Measurements from ENCODE around the gene ATP5ME.
"Not testable (repeated sequence)": the region's sequence is repeated elsewhere in the genome, so short reads cannot be mapped to it uniquely, and the experiment has no call there.

Gene ATP5ME, protein sequence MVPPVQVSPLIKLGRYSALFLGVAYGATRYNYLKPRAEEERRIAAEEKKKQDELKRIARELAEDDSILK

DNA sequence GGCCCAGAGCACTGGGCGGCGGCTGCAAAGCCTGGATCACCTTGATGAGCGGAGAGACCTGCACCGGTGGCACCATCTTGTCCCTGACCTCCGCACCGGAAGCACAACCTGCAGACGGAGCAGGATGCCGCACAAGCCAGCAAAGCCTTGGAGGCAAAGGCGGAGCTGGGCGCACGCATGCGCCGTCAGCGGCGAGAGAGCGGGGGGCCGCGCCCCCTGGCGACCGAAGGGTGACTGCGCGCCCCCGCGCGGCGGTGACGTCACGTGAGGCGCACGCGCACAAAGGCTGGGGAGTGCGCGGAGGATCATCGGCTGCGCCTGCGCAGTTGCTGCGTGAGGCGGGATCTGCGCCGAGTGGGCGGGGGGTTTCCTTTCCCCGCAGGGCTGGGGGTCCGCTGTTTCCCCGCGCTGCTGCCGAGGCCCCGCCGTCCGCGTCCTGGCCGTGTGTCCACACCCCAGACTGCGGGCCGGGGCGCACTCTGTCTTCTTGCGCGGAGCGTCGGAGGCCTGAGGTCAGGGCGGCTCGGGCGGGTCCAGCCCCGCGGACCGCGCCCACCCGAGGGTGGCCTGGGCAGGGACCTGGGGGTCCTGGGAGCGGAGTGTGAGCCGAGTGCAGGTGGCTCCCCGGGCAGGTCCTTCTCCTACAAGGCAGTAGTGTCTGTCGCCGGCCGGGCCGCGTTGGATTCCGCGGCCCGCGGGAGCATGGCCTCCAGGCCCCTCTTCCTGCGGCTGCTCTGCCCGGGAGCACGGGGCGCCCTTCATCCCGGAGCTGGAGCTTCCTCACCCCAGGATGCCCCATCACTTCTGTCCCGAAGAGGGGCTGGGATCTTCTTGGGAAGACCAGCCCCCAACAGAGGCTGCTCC, at the start of gene ATP5ME, which contains the start of gene MYL5:
Gene ATP5ME, minus strand, starts transcription at position 105 of the 864 bp plus-strand sequence. Its CDS starts 29 bp downstream, at position 76.
Gene MYL5, plus strand, starts transcription at position 371 of the 864 bp plus-strand sequence. CDS start 3,485 bp downstream, outside the sequence.
- peak; percentile 96 for DNase-seq (ENCODE audit: low spot score)

DNA sequence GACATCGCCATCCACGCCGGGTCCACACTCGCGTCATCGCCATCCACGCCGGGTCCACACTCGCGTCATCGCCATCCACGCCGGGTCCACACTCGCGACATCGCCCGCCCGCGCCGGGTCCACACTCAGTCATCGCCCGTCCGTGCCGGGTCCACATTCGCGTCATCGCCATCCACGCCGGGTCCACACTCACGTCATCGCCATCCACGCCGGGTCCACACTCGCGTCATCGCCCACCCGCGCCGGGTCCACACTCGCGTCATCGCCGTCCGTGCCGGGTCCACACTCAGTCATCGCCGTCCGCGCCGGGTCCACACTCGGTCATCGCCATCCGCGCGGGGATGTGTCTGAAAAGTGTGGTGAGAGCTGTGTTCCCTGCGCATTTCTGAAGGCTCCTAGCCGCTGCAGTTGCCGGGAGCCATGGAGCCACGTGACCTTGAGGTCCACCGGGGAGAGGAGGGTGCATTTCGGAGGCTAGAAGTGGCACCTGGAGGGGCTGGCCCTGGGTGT, 48.8 kb upstream of the ATP5ME start:
- no peak for DNase-seq (ENCODE audit: low spot score)

DNA sequence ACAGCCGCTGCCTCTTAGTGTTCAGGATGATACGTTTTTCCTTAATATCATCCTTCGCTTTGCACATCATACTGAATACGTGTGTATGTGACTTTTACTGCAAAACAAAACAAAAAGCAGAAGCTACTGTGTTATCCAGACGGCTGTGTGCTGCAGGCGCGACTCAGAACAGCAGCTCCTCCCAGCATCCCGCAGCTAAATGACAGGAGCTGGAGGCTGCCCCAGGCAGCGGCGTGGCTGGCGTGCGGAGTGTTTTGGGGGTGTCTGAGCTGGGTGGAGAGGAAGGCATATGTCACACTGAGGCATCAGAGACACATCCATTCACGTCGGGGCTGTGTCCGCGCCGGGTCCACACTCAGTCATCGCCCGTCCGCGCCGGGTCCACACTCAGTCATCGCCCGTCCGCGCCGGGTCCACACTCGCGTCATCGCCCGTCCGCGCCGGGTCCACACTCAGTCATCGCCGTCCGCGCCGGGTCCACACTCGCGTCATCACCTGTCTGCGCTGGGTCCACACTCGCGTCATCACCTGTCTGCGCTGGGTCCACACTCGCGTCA, 48.2 kb upstream of the ATP5ME start:
- no peak for DNase-seq (ENCODE audit: low spot score)

DNA sequence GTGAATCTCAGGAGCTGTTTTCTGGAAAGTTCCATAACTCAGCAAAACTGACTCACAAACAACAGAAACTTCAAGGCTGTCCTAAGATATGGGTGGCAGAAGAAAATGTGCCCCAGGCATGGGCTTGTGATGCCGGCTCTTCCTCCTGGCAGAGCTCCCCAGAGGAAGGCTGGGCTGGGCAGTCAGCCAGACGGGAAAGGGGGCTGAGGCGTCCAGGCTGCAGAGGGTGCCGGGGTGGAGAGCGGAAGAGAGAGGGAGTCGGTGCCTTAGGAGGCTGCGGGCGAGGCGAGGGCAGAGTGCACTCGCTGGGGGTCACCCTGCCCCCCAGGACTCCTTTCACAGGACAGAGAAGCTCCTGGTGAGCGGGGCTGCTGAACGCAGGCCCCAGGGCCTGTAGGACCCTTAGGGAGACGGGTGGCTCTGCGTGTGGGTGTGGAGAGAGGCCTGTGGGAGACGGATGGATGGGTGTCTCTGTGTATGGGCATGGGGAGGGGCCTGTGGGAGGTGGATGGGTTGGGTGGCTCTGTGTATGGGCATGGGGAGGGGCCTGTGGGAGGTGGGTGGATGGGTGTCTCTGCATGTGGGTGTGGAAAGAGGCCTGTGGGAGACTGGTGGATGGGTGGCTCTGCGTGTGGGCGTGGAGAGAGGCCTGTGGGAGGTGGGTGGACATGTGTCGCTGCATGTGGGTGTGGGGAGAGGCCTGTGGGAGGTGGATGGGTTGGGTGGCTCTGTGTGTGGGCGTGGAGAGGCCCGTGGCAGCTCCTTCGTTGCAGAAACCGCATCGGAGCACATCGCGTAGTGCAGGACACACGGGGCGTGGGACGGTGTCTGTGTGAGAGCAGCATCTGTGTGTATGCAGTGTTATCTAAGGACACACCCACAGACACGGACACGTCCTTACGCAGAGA, 47.4 kb upstream of the ATP5ME start:
- peak; percentile 33 for DNase-seq (ENCODE audit: low spot score)

DNA sequence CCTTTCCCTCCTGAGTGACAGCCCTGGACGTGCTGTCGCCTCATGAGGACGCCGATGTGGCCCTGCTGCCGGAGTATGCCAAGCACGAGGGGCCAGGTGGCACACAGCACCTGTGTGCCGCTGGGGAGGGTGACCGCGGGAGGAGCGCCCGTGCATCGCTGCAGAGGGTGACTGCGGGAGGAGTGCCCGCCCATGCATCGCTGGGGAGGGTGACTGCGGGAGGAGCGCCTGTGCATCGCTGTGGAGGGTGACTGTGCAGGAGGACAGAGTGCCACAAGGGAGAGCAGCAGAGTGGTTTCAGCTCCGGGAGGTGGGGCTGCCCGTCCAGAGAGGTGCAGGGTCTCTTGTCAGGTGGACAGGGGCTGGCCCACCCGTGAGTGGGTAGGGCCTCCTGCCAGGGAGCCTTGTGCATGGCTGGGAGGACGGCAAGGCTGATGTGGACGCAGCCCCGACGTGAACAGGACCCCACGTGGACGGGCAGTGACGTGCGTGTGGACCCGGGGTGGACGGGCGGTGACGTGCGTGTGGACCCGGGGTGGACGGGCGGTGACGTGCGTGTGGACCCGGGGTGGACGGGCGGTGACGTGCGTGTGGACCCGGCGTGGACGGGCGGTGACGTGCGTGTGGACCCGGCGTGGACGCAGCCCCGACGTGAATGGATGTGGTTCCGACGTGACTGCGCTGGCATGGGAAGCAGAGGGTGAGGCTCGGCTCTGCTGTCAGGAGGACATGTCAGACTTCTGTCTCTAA, 46.2 kb upstream of the ATP5ME start:
- no peak for DNase-seq (ENCODE audit: low spot score)

DNA sequence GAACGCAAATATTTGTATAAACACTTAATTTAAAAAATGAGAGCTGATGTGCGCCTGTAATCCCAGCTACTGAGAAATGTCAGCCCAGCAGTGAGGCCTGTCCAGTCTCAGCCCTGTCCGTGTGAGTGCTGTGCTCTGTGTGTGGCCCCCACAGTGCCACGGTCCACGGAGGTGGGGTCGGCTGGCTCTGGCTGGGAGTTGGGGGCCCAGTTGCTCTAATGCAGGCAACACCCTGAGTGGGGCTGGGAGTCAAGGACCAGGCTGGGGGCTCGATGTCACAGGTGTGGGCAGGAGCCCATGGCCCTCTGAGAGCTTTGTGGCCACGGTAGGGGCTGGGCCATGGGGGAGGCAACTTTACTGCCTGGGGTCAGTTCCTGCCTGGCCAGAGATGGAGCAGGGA, 44.4 kb upstream of the ATP5ME start:
- no peak for DNase-seq (ENCODE audit: low spot score)

DNA sequence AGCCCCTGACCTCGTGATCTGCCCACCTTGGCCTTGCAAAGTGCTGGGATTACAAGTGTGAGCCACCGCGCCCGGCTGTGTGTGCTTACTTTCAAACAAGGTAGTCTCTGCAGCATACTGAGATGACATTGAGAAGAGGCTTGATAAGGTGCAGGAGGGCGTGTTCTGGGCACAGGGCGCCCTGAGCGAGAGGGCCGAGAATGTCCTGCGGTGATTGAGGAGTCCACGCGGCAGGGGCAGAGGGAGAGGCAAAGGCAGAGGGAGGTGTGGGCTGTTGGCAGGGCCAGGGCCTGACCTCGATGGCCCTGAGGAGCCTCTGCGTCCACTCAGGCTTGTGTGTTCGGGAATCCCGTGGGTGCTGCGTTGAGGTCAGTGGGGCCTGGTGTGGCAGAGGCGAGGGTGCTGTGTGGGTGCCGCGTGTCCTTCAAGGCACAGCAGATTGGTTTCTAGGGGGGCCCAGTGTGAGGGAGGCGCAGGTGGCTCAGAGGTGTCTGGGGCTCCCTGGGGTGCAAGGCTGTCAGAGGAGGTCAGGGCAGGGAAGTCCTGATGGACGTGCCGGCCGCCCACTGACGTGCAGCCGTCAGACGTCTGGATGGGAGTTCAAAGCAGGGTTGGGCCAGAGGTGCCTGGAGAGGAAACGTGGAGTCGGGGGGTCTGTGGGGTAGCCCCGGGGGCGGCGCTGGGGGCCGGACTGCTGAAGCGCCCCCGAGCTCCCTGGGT, 43.7 kb upstream of the ATP5ME start:
- DNase-seq (ENCODE audit: low spot score) = no peak

DNA sequence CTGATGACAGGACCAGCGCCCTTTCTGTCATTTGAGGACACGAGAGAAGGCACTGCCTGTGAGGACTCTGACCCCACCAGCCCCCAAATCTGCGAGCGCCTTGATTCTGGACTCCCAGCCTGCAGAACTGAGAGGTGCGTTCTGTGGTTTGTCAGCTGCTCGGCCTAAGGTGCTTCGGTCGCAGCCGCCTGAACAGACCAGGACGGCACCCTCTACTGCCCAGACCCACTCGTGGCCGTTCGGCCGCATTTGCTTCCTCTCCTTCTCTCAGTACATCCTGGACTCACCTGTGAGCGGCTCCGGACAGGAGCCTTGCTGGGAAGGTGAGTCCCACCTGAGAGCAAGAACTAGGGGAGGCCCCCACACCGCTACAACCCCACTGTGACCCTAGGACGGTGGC, 40.0 kb upstream of the ATP5ME start:
- no peak for DNase-seq (ENCODE audit: low spot score)

DNA sequence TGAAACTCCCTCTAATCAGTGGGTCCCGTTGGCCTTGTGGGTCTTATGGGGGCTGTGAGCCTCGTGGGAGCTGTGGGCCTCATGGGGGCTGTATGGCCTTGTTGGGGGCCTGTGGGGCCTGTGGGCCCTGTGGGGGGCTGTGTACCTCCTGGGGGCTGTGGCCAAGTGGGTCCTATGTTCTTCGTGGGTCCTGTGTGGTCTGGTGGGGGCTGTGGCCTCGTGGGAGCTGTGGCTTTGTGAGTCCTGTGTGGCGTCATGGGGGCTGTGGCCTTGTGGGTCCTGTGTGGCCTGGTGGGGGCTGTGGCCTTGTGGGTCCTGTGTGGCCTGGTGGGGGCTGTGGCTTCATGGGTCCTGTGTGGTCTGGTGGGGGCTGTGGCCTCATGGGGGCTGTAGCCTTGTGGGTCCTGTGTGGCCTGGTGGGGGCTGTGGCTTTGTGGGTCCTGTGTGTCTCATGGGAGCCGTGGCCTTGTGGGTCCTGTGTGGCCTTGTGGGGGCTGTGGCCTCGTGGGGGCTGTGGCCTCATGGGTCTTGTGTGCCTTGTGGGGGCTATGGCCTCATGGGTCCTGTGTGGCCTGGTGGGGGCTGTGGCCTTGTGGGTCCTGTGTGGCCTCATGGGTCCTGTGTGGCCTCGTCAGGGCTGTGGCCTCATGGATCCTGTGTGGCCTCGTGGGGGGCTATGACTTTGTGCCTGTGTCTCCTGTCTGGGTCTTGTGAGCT, 39.0 kb upstream of the ATP5ME start:
- no peak for DNase-seq (ENCODE audit: low spot score)

DNA sequence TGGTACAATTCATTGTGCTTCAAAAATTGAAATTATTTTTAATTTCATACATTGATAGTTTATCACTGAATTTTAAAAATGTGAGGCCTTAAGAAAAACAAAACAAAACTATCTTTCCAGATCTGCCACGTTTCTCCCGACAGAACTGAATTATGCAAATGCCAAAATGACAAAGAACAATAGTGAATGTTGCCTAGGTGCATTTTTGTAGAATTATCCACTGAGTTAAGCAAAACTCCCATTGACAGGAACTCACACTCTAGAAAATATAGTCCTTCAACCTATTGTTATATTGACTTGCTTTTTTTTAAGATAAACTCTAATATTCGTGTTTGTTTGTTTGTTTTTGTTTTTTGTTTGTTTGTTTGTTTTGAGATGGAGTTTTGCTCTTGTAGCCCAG, 38.0 kb upstream of the ATP5ME start:
- DNase-seq (ENCODE audit: low spot score) = no peak

DNA sequence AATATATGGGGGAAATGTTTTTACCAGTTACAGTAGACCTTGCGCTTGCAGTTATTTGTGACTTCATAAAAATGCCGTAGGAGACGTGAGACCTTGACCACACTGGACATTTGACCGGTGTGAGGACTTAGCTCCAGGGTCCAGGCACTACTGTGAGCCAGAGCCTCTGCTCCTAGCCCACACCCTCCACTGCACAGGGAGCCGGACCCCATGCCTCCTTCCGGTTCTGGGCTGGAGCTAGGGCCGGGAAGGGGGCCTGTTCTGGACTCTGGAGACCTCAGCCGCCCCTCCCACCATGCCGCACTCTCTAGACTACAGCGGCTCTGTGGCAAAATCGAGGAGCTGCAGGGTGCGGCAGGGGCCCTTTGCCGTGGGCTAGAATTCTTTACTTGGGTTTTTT, 36.8 kb upstream of the ATP5ME start:
- no peak for DNase-seq (ENCODE audit: low spot score)

DNA sequence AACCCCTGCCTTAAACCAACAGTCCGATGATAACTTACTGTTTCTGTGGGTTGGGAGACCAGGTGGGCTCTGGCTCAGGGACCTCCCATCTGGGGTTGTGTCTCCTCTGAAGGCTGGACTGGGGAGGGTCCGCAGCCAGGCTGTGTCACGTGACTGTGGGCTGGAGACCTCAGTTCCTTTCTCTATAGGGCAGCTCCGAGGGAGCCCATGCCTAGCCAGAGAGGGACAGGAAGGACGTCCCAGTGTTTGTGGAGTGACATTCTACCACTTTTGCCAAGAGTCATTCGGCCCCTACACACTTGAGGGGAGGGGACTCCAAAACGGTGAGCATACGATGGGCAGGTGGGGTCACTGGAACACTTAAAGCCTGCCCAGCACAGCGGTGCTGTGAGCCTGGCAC, 36.0 kb upstream of the ATP5ME start:
- no peak for DNase-seq (ENCODE audit: low spot score)

DNA sequence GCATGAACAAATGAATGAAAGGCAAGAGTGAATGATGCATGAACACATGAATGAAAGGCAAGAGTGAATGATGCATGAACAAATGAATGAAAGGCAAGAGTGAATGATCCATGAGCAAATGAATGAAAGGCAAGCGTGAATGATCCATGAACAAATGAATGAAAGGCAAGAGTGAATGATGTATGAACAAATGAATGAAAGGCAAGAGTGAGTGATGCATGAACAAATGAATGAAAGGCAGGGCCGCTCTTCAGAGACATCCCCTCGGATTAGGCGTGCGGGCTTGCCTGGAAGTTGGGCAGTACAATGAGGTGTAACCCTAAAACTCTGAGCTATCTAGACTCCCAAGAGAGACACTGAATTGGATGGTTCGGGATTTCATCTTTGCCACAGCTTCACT, 35.3 kb upstream of the ATP5ME start:
- no peak for DNase-seq (ENCODE audit: low spot score)

DNA sequence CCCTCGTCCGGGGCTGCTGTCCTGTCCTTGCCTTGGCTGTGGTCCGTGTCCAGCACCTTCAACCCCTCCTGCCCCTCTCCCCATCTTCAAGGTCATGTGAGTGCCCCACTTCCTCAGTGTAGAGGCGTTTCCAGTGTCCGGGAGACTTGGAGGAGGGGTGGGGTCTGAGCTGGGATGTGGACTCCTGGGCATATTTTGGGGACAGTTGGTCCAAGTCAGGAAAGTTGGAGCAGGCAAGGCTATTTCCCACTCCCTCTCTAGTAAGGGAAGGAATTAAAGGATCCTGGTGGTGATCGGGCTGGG, 34.5 kb upstream of the ATP5ME start:
- DNase-seq (ENCODE audit: low spot score) = no peak

DNA sequence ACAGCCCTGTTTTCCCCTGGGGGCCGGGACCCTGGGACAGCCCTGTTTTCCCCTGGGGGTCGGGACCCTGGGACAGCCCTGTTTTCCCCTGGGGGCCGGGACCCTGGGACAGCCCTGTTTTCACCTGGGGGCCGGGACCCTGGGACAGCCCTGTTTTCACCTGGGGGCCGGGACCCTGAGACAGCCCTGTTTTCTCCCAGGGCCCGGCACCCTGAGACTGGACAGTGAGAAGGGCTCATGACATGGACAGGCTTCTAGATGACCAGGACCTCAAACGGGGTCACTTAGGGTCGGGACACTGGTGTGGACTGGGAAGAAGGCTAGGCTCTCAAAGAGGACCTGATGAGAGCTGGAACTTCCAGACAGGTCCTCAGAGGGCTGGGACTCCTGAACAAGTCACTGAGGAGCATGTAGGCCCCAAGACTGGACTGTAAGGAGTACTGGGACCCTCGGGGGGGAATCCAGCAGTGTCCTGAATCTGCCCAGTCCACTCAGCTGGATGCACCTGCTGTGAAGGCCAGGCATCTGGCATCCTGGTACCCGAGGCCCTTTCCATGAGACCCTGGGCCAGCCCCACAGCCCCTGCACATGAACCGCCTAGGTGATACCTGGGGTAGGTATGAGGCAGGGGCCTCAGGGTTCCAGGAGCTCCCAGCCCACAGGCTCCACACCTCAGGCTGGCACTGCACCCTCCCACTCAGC, 34.0 kb upstream of the ATP5ME start:
- no peak for DNase-seq (ENCODE audit: low spot score)

DNA sequence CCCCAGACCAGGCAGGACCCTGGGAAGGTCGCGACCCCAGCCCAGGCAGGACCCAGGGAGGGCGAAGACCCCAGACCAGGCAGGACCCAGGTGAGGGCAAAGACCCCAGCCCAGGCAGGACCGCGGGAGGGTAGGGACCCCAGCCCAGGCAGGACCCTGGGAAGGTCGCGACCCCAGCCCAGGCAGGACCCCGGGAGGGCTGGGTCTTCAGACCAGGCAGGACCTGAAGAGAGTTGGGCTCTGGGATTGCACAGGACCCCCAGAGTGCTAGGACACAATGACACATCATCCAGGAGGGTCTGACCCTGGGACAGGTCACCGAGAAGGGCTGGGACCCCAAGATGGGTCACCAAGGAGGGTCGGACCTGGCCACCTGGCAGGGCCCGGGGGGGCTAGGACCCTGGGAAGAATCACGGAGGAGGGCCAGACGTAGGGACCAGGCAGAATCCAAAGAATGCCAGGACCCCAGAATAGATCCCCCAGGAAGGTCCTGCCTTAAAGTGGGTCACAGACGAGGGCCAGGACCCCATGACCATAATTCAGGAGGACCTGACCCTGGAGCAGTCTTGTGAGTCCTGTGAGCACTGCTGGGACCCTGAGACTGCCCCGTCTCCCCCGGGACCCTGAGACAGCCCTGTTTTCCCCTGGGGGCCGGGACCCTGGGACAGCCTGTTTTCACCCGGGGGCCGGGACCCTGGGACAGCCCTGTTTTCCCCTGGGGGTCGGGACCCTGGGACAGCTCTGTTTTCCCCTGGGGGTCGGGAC, 32.9 kb upstream of the ATP5ME start:
- no peak for DNase-seq (ENCODE audit: low spot score)

DNA sequence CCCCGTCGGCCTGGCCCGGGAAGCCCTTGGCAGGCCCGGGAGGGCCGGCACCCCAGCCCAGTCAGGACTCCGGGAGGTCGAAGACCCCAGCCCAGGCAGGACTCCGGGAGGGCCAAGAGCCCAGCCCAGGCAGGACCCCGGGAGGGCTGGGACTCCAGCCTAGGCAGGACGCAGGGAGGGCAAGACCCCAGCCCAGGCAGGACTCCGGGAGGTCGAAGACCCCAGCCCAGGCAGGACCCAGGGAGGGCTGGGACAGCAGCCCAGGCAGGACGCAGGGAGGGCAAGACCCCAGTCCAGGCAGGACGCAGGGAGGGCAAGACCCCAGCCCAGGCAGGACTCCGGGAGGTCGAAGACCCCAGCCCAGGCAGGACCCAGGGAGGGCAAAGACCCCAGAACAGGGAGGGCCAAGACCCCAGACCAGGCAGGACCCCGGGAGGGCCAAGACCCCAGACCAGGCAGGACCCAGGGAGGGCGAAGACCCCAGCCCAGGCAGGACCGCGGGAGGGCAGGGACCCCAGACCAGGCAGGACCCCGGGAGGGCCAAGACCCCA, 32.1 kb upstream of the ATP5ME start:
- not testable (repeated sequence) for DNase-seq (ENCODE audit: low spot score)

DNA sequence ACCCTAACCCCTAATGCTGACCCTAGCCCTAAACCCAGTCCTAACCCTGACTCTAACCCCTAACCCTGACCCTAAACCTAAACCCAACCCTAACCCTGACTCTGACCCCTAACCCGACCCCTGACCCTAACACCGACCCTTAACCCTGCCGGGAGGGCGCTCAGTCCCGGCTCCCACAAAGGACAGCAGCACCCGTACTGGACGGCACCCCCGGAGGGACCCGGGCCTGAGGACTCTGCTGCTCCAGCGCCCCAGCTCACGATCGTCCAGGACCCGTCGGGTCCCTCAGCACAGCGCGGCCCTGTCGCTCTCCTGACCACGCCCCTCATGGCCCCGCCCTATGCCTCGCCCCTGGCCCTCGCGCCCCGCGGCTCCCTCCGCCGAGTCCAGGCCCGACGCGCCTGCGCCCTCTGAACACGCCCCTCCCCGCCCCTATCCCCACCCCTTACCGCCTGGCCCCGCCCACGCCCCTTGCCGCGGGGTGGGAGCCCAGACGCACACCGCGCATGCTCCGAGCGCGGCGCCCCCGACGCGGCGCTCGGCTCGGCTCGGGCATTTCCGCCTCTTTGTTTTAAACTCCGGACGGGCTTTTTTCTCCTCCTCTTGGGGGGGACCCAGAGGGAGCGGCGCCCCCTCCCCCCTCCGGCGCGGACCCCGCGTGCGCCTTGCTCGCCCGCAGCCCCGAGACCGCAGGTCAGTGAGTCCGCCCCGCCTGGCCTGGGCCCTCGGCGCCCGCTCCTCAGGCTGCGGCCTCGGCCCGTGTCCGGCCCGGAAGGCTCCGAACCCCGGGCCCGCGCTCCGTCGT, 31.4 kb upstream of the ATP5ME start, which contains the start of gene PCGF3:
Gene PCGF3, plus strand, starts transcription at position 555 of the 805 bp plus-strand sequence. CDS start 27,849 bp downstream, outside the sequence.
- DNase-seq (ENCODE audit: low spot score) = peak; percentile 95

All from kidney tubule cell (primary cell).